ENCODE results near the gene MACROH2A2.

Gene MACROH2A2

GRCh38 chr10:70090951-70091350, 38.3 kb downstream of the MACROH2A2 start:
- TF ChIP-seq FOXP2 (optimal IDR thresholded peaks at IDR 0.05; ENCODE audit: borderline replicate concordance, extremely low read depth, extremely low read length, insufficient read depth) (no peak), TAF1 (IDR thresholded peaks at IDR 0.05; ENCODE audit: borderline replicate concordance, insufficient read depth, low read length) (no peak)

GRCh38 chr10:70092389-70092718, 39.7 kb downstream of the MACROH2A2 start:
- TF ChIP-seq REST (IDR thresholded peaks at IDR 0.05; ENCODE audit: insufficient read depth in 1 of 2, low read depth in 2 of 2, low read length in 2 of 2) (no peak), SIN3A (IDR thresholded peaks at IDR 0.05; ENCODE audit: borderline replicate concordance, insufficient read depth, low read length) (no peak), POLR2AphosphoS5 (IDR thresholded peaks at IDR 0.05; ENCODE audit: low read depth, low read length) (no peak), TAF1 (IDR thresholded peaks at IDR 0.05; ENCODE audit: borderline replicate concordance, insufficient read depth, low read length) (no peak), FOXP2 (optimal IDR thresholded peaks at IDR 0.05; ENCODE audit: borderline replicate concordance, extremely low read depth, extremely low read length, insufficient read depth) (no peak)

- no peak for TF ChIP-seq POLR2AphosphoS5 (IDR thresholded peaks at IDR 0.05; ENCODE audit: low read depth, low read length)
- no peak for TF ChIP-seq REST (IDR thresholded peaks at IDR 0.05; ENCODE audit: insufficient read depth in 1 of 2, low read depth in 2 of 2, low read length in 2 of 2)
Observed at GRCh38 chr10:70093335-70093944, 40.8 kb downstream of the MACROH2A2 start.

GRCh38 chr10:70094250-70094649, 41.6 kb downstream of the MACROH2A2 start:
- TF ChIP-seq FOXP2 (optimal IDR thresholded peaks at IDR 0.05; ENCODE audit: borderline replicate concordance, extremely low read depth, extremely low read length, insufficient read depth) (no peak), TAF1 (IDR thresholded peaks at IDR 0.05; ENCODE audit: borderline replicate concordance, insufficient read depth, low read length) (no peak), SIN3A (IDR thresholded peaks at IDR 0.05; ENCODE audit: borderline replicate concordance, insufficient read depth, low read length) (no peak), REST (IDR thresholded peaks at IDR 0.05; ENCODE audit: insufficient read depth in 1 of 2, low read depth in 2 of 2, low read length in 2 of 2) (no peak), POLR2AphosphoS5 (IDR thresholded peaks at IDR 0.05; ENCODE audit: low read depth, low read length) (no peak)

GRCh38 chr10:70096016-70096704, 43.5 kb downstream of the MACROH2A2 start:
- TF ChIP-seq FOXP2 (optimal IDR thresholded peaks at IDR 0.05; ENCODE audit: borderline replicate concordance, extremely low read depth, extremely low read length, insufficient read depth) (no peak), POLR2AphosphoS5 (IDR thresholded peaks at IDR 0.05; ENCODE audit: low read depth, low read length) (no peak), TAF1 (IDR thresholded peaks at IDR 0.05; ENCODE audit: borderline replicate concordance, insufficient read depth, low read length) (no peak), SIN3A (IDR thresholded peaks at IDR 0.05; ENCODE audit: borderline replicate concordance, insufficient read depth, low read length) (no peak), REST (IDR thresholded peaks at IDR 0.05; ENCODE audit: insufficient read depth in 1 of 2, low read depth in 2 of 2, low read length in 2 of 2) (no peak)

Data from PFSK-1 (cell line).